Panc1 (cell line): ENCODE measurements around the gene NTM.

ENCODE experiments used
- CTCF ChIP-seq: fragments of 450-650 bp; IDR thresholded peaks from 2 replicates; pipeline ENCODE4 v1.5.1; 2017; ENCODE audit warnings: mild to moderate bottlenecking
- POLR2AphosphoS5 ChIP-seq: IDR thresholded peaks from 2 replicates; pipeline ENCODE4 v1.6.1; 2012; ENCODE audit warnings: mild to moderate bottlenecking, low read depth, low read length, moderate library complexity

GRCh38 chr11:132035228-132035627 is 664.8 kb downstream of the NTM start:
- no peak for TF ChIP-seq CTCF
- TF ChIP-seq POLR2AphosphoS5, result no peak
